Thoracic aorta (tissue), 2 donors: Measurements from ENCODE around the gene LRRC7. TPM values are rescaled to one million over a fixed set of nuclear protein-coding genes. Genes with fewer than 3 reads are reported as not detected.

ENCODE experiments used
- ATAC-seq: fragments of 150-250 bp; one replicate; pipeline ENCODE4 v1.8.0; 2017; ENCODE audit warnings: low read depth; ENCODE audit not compliant: insufficient number of reproducible peaks, low FRiP score
- DNase-seq: peaks from one replicate; pipeline ENCODE4 v3.0.0-alpha.2; 2020; ENCODE audit warnings: low spot score
- H3K27ac ChIP-seq, 2 donors: fragments of 200-600 bp; sonication (generic); 1 replicate in 1 of 2; 2 replicates in 1 of 2; pipeline ENCODE4 v1.5.1; 2016; ENCODE audit warnings: mild to moderate bottlenecking in 2 of 2, moderate library complexity in 2 of 2
- H3K27me3 ChIP-seq: fragments of 200-600 bp; sonication (generic); replicated peaks from 2 replicates; pipeline ENCODE4 v1.6.0; 2016; ENCODE audit warnings: mild to moderate bottlenecking; ENCODE audit not compliant: insufficient read depth
- H3K36me3 ChIP-seq: fragments of 200-600 bp; sonication (generic); one replicate; pipeline ENCODE4 v1.5.1; 2016
- H3K4me1 ChIP-seq, 2 donors: fragments of 200-600 bp; sonication (generic); 1 replicate in 1 of 2; 2 replicates in 1 of 2; pipeline versions ENCODE4 v1.5.1 to v1.6.0; 2016; ENCODE audit warnings: low read depth in 2 of 2, mild to moderate bottlenecking in 1 of 2; ENCODE audit not compliant: control insufficient read depth in 1 of 2
- H3K4me3 ChIP-seq: fragments of 200-600 bp; sonication (generic); 2 replicates; pipeline ENCODE4 v1.5.1; 2016; ENCODE audit warnings: mild to moderate bottlenecking
- H3K9me3 ChIP-seq: fragments of 200-600 bp; sonication (generic); 2 replicates; pipeline ENCODE4 v1.5.1; 2016
- total RNA-seq, 2 donors: library from RNA; depleted of rRNA; stranded (reverse); fragments of >200 nt; gene quantifications; one replicate each; pipeline versions ENCODE4 v1.1.0 to v1.2.3, GENCODE V29; 2016
- TF ChIP-seq, protein P1 (sequence below): fragments of 200-600 bp; sonication (generic); IDR thresholded peaks from one replicate; pipeline ENCODE4 v1.5.1; 2019; ENCODE audit warnings: antibody characterized with exemption

LRRC7 gene
- total RNA-seq, 2 donors from 2014 or later, result 0.14 to 0.35 TPM

DNA sequence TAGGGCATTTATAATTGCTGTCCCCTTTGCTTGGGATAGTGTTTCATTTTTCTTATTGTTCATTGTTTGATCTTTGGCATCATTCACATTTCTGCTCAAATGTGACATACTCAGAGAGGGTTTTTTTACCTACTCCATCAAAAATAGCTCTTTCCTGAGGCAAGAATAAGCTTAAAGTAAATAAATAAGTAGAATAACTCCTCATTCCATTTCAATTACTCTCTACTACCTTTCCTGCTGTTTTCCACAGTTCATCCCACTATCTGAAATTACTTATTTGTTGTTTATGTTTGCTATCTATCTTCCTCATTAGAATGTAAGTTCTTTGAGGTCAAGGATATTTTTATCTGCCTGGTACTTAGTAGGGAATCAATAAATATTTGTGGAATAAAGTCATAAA is 517.8 kb downstream of the LRRC7 start:
- TF ChIP-seq, protein P1, sequence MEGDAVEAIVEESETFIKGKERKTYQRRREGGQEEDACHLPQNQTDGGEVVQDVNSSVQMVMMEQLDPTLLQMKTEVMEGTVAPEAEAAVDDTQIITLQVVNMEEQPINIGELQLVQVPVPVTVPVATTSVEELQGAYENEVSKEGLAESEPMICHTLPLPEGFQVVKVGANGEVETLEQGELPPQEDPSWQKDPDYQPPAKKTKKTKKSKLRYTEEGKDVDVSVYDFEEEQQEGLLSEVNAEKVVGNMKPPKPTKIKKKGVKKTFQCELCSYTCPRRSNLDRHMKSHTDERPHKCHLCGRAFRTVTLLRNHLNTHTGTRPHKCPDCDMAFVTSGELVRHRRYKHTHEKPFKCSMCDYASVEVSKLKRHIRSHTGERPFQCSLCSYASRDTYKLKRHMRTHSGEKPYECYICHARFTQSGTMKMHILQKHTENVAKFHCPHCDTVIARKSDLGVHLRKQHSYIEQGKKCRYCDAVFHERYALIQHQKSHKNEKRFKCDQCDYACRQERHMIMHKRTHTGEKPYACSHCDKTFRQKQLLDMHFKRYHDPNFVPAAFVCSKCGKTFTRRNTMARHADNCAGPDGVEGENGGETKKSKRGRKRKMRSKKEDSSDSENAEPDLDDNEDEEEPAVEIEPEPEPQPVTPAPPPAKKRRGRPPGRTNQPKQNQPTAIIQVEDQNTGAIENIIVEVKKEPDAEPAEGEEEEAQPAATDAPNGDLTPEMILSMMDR, result no peak
- Histone ChIP-seq H3K27ac (no peak overlapping the region), H3K9me3 (no peaks in the 10 kb centered on the region), H3K4me1 (no peaks in the 10 kb centered on the region), H3K4me3 (no peak overlapping the region), H3K36me3 (no peaks in the 10 kb centered on the region), H3K27me3 (no peaks in the 10 kb centered on the region)
- no peak for ATAC-seq
- no peak for DNase-seq

DNA sequence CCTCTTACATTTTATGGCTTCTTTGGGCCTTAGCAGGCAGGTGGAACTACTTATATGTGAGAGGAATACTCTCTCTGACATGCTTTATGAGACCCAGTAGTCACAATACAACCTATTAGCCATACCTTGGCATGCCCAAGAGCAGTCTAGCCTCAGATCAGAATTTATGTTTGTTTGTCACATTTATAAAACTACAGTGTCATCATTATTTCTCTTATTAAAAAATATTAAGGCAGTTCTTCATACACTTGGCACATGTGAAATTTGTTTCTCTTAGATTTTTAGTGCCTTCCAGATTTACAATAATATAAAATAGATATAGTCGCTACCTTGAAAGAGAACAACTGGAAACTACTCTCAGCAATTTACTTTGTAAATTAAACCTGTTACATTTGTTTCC is 519.2 kb downstream of the LRRC7 start:
- TF ChIP-seq, protein P1, result no peak
- Histone ChIP-seq H3K27me3 (no peaks in the 10 kb centered on the region), H3K4me3 (no peak overlapping the region), H3K27ac (no peak overlapping the region), H3K9me3 (no peaks in the 10 kb centered on the region), H3K4me1 (no peaks in the 10 kb centered on the region), H3K36me3 (no peaks in the 10 kb centered on the region)
- ATAC-seq, result no peak
- no peak for DNase-seq

DNA sequence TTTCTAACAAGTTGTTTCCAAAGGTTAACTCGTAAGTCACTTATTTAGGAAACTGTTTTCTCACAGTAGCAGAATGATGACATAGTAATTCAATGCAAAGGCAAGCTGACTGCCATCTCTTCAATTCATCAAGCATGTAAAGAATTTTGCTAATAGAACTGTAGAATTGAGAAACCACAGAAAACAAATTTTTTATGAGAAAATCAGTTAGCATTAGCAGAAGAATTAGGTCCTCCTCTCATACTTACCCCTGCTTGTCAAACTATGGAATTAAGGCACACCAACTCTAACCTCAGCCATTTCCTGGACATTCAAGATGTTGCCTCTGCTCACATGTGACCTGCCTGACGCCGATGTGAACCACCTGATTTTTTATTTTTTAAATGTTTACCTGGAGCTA is 522.4 kb downstream of the LRRC7 start:
- no peaks in the 10 kb centered on the region for H3K4me1 ChIP-seq
- H3K9me3 ChIP-seq, result no peaks in the 10 kb centered on the region
- no peak overlapping the region for H3K27ac ChIP-seq
- TF ChIP-seq, protein P1, result no peak
- ATAC-seq, result no peak
- H3K4me3 ChIP-seq, result no peak overlapping the region
- no peak for DNase-seq
- no peaks in the 10 kb centered on the region for H3K36me3 ChIP-seq
- H3K27me3 ChIP-seq, result no peaks in the 10 kb centered on the region

DNA sequence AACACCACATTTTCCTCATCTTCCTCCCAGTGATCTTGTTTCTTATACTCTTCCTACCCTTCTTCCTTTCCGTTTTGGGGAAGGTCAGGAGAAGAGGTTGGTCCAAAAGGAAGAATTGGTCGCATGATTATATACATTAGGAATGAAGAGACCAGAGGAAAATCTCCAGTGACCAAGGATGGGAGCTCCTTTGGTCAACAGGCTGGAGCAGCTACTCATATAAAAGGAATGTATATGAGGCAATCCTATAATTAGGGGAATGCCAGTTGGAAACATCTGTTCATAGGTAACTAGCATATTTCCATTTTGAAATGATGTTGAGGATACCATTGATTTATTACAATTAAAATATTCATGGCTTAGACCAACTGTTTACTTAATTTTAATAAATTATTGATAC is 523.2 kb downstream of the LRRC7 start:
- no peak overlapping the region for H3K4me3 ChIP-seq
- ATAC-seq (no peak), DNase-seq (no peak)
- no peaks in the 10 kb centered on the region for H3K36me3 ChIP-seq
- H3K4me1 ChIP-seq, result no peaks in the 10 kb centered on the region
- no peak overlapping the region for H3K27ac ChIP-seq
- H3K9me3 ChIP-seq, result no peaks in the 10 kb centered on the region
- no peaks in the 10 kb centered on the region for H3K27me3 ChIP-seq
- TF ChIP-seq, protein P1, result no peak

DNA sequence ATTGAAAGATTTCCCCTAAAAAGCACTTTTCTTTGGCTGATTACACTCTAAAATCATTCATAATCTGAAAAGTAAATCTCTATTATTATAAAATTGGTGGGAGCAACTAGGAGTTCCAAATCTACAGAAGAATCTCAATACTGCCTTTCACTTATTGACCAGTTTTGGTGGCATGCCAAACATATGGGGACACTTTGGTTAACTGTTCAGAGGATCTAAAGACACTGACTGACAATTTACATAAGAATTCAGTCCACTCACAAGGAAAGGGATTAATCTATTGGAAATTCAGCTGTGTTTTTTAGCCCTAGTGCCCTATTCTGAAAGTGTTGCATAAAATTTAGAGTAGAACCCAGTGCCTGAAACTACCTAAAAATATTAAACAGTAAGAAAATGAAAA is 524.1 kb downstream of the LRRC7 start:
- Histone ChIP-seq H3K4me1 (no peaks in the 10 kb centered on the region), H3K36me3 (no peaks in the 10 kb centered on the region), H3K4me3 (no peak overlapping the region), H3K27me3 (no peaks in the 10 kb centered on the region), H3K27ac (no peak overlapping the region), H3K9me3 (no peaks in the 10 kb centered on the region)
- ATAC-seq (no peak), DNase-seq (no peak)
- TF ChIP-seq, protein P1, result no peak
